IPS-20b (cell line): ENCODE measurements around the gene SLC37A1.

Experiments used
- H3K27ac ChIP-seq: one replicate; pipeline ENCODE4 v1.5.1; 2013; ENCODE audit warnings: low read length
- H3K27me3 ChIP-seq: 2 replicates; pipeline ENCODE4 v1.6.1; 2013; ENCODE audit warnings: mild to moderate bottlenecking, low read length, inconsistent platforms; ENCODE audit not compliant: insufficient read depth
- H3K36me3 ChIP-seq: 2 replicates; pipeline ENCODE4 v1.6.1; 2013; ENCODE audit warnings: low read depth, mild to moderate bottlenecking, inconsistent platforms, low read length, moderate library complexity; ENCODE audit not compliant: insufficient read depth
- H3K4me1 ChIP-seq: 2 replicates; pipeline ENCODE4 v1.6.1; 2013; ENCODE audit warnings: mild to moderate bottlenecking, control low read depth, inconsistent platforms, low read length, moderate library complexity; ENCODE audit not compliant: insufficient read depth
- H3K4me3 ChIP-seq: 2 replicates; pipeline ENCODE4 v1.5.1; 2013; ENCODE audit warnings: mild to moderate bottlenecking, low read length, inconsistent platforms
- H3K9ac ChIP-seq: 2 replicates; pipeline ENCODE4 v1.6.1; 2013; ENCODE audit warnings: low read depth, mild to moderate bottlenecking, inconsistent platforms, low read length, moderate library complexity
- H3K9me3 ChIP-seq: 2 replicates; pipeline ENCODE4 v1.6.1; 2013; ENCODE audit warnings: mild to moderate bottlenecking, low read depth, low read length, inconsistent platforms; ENCODE audit not compliant: insufficient read depth

The SLC37A1 gene

GRCh38 chr21:42471716-42472330, 41.8 kb upstream of the SLC37A1 start:
- no peak overlapping the region for H3K9ac ChIP-seq
- H3K27me3 ChIP-seq, result no peaks in the 10 kb centered on the region
- no peak overlapping the region for H3K27ac ChIP-seq
- H3K36me3 ChIP-seq, result no peaks in the 10 kb centered on the region
- peaks cover 17% of the 10 kb centered on the region for H3K4me1 ChIP-seq
- no peaks in the 10 kb centered on the region for H3K9me3 ChIP-seq
- H3K4me3 ChIP-seq, result no peak overlapping the region

DNA sequence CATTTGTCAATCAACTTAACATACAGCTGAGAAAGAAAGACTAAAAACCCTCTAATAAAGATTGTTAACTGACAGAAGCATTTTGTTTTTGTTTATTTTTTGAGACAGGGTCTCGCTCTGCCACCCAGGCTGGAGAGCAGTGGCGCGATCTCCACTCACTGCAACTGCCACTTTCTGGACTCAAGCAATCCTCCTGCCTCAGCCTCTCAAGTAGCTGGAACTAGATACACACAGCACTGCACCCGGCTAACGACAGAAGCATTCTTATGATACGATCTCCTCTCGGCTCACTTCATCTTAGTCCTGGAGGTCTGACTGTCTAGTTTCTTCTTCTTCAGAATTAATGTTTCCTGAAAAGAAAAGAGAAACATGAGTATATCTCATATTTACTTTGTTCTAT, 41.1 kb upstream of the SLC37A1 start:
- Histone ChIP-seq H3K27ac (no peak overlapping the region), H3K9ac (no peak overlapping the region), H3K4me1 (peaks cover 17% of the 10 kb centered on the region), H3K9me3 (no peaks in the 10 kb centered on the region), H3K4me3 (no peak overlapping the region), H3K27me3 (no peaks in the 10 kb centered on the region), H3K36me3 (no peaks in the 10 kb centered on the region)

- H3K9ac ChIP-seq, result no peak overlapping the region
- H3K27ac ChIP-seq, result no peak overlapping the region
- H3K4me3 ChIP-seq, result no peak overlapping the region
These were observed 40.1 kb upstream of the SLC37A1 start for GRCh38 chr21:42473498-42474042.

GRCh38 chr21:42474043-42474831, 39.4 kb upstream of the SLC37A1 start:
- Histone ChIP-seq H3K36me3 (no peaks in the 10 kb centered on the region), H3K27ac (no peak overlapping the region), H3K4me3 (no peak overlapping the region), H3K27me3 (no peaks in the 10 kb centered on the region), H3K9me3 (no peaks in the 10 kb centered on the region), H3K9ac (no peak overlapping the region), H3K4me1 (peaks cover 10% of the 10 kb centered on the region)

More at GRCh38 chr21:42473498-42474042, 40.1 kb upstream of the SLC37A1 start:
- no peaks in the 10 kb centered on the region for H3K36me3 ChIP-seq
- no peaks in the 10 kb centered on the region for H3K27me3 ChIP-seq
- H3K9me3 ChIP-seq, result no peaks in the 10 kb centered on the region
- H3K4me1 ChIP-seq, result peaks cover 12% of the 10 kb centered on the region

DNA sequence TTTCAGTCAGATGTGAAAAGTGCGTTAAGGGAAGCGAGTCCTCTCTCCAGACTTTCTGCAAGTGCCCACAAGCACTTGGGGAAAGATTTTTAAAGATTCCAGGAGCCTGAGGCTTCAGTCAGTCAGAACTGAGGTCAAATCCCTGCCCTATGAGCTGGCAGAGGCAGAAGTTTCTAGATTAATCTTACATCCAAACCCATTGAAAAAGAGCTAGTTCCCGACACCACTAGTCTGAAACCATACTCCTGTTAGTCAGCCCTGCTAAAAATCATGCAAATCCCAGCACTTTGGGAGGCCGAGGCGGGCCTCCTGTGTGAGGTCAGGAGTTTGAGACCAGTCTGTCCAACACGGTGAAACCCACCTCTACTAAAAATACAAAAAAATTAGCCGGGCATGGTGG, 38.6 kb upstream of the SLC37A1 start:
- peaks cover 10% of the 10 kb centered on the region for H3K4me1 ChIP-seq
- no peak overlapping the region for H3K9ac ChIP-seq
- H3K36me3 ChIP-seq, result no peaks in the 10 kb centered on the region
- no peak overlapping the region for H3K4me3 ChIP-seq
- H3K9me3 ChIP-seq, result no peaks in the 10 kb centered on the region
- H3K27ac ChIP-seq, result no peak overlapping the region
- H3K27me3 ChIP-seq, result no peaks in the 10 kb centered on the region

DNA sequence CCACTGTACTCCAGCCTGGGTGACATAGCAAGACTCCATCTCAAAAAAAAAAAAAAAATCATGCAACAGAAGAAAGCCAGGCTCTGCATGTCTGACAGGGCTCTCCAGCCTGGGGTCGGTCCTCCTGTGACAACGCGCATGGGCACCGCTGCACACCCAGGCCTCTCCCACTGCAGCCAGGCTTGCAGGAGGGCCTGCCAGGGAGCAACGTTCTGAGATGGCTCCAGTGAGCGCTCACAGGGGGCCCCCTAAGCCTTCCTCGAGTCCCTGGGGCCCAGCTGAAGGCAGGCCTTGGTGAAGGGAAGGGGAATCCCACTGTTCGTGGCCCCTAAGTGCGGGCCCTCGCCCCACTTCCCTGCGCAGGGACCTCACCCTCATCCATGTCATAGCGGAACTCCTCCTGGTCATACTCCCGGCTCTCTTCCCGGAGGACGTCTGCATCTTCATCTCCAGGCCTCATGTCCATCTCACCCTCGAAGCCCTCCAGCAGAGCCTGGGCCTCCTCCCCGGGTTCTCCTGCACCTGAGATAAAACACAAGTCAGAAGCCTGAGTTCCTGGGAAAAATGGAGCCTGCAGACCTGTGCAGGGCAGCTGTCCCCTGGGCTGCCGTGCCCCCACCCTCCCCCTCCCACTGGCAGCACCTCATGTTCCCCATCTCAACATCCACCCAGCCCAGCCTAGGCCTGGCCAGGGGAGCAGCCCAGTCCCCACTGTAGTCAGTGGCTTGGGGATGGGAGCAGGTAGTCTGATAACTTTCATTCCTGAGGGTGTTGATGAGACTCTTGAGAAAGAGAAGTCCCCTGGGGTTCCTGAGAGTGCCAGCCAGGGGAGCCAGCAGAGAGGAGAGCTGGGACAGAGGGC, 37.9 kb upstream of the SLC37A1 start:
- no peak overlapping the region for H3K9ac ChIP-seq
- no peak overlapping the region for H3K27ac ChIP-seq
- H3K4me1 ChIP-seq, result peaks cover 10% of the 10 kb centered on the region
- H3K36me3 ChIP-seq, result no peaks in the 10 kb centered on the region
- no peaks in the 10 kb centered on the region for H3K27me3 ChIP-seq
- H3K9me3 ChIP-seq, result no peaks in the 10 kb centered on the region
- H3K4me3 ChIP-seq, result no peak overlapping the region

DNA sequence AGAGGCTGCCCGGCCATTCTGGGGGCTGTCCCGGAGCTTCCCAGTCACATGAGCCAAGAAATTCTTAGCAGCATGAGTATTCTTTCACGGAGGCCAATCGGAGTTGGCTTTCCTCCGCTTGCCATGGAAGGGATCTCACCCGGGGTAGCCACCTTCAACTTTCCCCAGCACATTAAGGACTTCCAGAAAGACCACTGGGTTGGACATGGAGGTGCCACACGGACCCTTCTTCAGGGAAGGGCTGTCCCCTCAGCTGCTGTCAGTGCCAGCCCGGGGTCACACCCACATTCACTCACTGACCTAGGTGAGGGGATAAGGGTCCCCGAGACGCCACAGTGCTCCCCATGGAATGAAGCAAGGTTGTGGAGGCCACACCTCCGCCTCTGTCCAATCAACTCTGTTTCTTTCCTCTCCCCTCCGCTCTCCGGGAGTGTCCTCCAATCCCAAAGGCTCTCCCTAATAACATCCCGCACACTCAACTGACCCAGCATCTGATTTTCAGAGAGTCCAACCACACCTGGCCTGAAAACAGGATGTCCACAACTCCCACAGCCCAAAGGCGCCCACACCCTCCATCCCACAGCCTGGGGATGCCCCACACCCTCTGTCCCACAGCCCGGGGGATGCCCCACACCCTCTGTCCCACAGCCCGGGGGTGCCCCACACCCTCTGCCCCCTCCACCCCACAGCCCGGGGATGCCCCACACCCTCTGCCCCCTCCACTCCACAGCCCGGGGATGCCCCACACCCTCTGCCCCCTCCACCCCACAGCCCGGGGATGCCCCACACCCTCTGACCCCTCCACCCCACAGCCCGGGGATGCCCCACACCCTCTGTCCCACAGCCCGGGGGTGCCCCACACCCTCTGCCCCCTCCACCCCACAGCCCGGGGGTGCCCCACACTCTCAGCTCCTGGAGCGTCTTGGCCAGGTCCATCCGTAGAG, 37.0 kb upstream of the SLC37A1 start:
- Histone ChIP-seq H3K9me3 (no peaks in the 10 kb centered on the region), H3K4me3 (no peak overlapping the region), H3K9ac (no peak overlapping the region), H3K36me3 (no peaks in the 10 kb centered on the region), H3K27me3 (no peaks in the 10 kb centered on the region), H3K27ac (no peak overlapping the region), H3K4me1 (peaks cover 10% of the 10 kb centered on the region)

DNA sequence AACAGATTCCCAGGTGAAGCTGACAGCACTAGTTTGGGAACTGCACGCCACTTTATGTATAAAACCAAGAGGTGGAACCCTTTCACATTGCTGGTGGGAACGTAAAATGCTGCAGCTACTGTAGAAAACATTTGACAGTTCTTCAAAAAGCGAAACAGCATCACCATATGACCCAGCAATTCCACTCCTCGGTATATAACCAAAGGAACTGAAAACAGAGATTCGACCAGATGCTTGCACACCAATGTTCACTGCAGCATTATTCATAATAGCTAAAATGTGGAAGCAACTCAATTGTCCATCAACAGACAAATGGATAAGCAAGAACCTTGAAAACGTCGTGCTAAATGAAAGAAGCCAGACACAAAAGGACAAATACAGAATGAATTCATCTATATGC, 35.1 kb upstream of the SLC37A1 start:
- H3K27me3 ChIP-seq, result no peaks in the 10 kb centered on the region
- no peak overlapping the region for H3K27ac ChIP-seq
- no peak overlapping the region for H3K9ac ChIP-seq
- H3K4me1 ChIP-seq, result peaks cover 10% of the 10 kb centered on the region
- no peaks in the 10 kb centered on the region for H3K36me3 ChIP-seq
- H3K9me3 ChIP-seq, result no peaks in the 10 kb centered on the region
- no peak overlapping the region for H3K4me3 ChIP-seq

DNA sequence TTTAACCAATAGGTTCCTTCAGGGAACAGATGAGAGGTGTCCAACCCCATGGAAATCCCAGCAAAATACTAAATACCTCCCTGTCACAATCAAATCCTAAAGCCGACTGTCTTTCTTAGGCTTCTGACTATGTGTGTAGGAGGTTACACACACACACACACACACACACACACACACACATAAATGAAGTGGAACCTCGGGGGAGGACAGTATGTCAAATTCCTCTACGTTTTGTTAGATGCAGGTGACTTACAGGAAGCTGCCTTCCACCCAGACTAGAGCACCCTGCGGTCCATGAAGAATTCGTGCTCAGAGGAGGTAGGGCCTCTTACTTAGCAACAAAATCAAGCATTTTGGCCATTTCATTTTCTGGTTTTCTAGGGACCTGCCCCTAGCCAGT, 34.1 kb upstream of the SLC37A1 start:
- Histone ChIP-seq H3K4me3 (no peak overlapping the region), H3K9me3 (no peaks in the 10 kb centered on the region), H3K27ac (no peak overlapping the region), H3K9ac (no peak overlapping the region), H3K4me1 (peaks cover under 1% of the 10 kb centered on the region; the same call in 1 of the 2 replicates), H3K36me3 (no peaks in the 10 kb centered on the region), H3K27me3 (no peaks in the 10 kb centered on the region)

- no peak overlapping the region for H3K4me3 ChIP-seq
- no peaks in the 10 kb centered on the region for H3K9me3 ChIP-seq
- no peak overlapping the region for H3K27ac ChIP-seq
- no peaks in the 10 kb centered on the region for H3K4me1 ChIP-seq
- no peak overlapping the region for H3K9ac ChIP-seq
- no peaks in the 10 kb centered on the region for H3K36me3 ChIP-seq
- no peaks in the 10 kb centered on the region for H3K27me3 ChIP-seq
These were observed 32.9 kb upstream of the SLC37A1 start for GRCh38 chr21:42480736-42481135.

- Histone ChIP-seq H3K4me1 (no peaks in the 10 kb centered on the region), H3K36me3 (no peaks in the 10 kb centered on the region), H3K9me3 (no peaks in the 10 kb centered on the region), H3K9ac (no peak overlapping the region), H3K27ac (no peak overlapping the region), H3K27me3 (no peaks in the 10 kb centered on the region), H3K4me3 (no peak overlapping the region)
These were observed 32.5 kb upstream of the SLC37A1 start for GRCh38 chr21:42481169-42481568.
